Stimulated activated CD8-positive, alpha-beta memory T cell treated with anti-CD3 and anti-CD28 coated beads, Interleukin-15, amount 100 ng/mL, for 1 hour (primary cell): Measurements from ENCODE around the gene GIPC2.
"Not testable (repeated sequence)": the region's sequence is repeated elsewhere in the genome, so short reads cannot be mapped to it uniquely, and the experiment has no call there.

Experiments
- DNase-seq: peaks from one replicate; pipeline ENCODE4 v3.0.0-alpha.2; 2020; ENCODE audit warnings: low read depth

The GIPC2 gene

DNA sequence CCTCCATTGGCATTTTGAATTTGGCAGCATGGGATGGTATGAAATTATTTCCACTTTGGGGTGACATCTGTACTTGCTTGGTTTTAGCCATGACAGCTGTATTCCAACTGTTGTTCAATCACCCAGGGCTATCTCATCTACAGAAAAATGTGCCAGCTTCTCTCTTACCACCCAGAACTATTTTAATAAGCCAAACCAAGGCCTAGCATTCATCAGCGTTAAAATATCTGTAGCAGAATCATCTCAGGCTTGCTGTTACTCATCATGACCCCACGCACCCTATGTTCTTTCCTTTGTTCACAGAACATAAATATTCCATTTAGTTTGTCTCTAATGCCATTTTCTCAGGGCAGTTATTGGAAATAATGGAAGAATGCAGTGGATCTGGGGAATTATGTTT lies 49.8 kb downstream of the GIPC2 start:
- DNase-seq, result no peak

DNA sequence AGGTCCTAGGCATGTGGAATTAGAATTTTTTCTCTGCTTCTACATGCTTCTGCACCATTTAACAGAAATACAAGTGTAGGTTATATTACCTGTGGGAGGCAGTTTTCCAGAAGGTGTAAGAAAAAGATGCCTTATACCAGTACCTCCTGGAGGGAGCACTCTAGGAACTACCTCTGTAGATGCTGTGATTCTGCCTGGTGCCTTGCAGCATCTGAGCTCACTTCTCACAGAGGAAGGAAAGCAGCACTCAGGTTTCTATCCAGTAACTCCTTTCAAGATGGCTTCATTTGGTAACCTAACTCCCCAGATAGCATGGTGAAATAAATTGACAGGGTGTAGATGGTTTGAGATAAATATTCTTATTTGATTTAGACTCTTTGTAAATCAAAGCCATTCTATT lies 50.3 kb downstream of the GIPC2 start:
- no peak for DNase-seq

DNA sequence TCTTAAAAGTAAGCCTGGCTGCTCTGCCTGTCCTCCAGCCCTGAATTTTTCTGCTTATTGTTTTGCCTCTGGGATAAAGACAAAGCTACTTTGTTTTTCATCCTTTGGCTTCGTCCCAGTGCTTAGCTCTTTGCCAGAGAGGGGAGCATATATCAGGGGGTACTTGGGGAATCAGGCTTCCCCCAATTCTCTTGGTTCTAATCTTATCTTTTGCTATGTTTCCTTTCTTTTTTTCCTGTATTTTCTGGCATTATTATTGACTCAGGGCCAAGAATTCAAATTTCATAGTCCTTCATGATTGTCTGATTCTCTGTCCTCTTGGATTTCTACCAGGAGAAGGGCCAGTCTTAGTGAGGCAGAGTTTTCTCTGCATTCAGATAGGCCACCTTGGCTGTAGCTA lies 51.2 kb downstream of the GIPC2 start:
- DNase-seq, result no peak

DNA sequence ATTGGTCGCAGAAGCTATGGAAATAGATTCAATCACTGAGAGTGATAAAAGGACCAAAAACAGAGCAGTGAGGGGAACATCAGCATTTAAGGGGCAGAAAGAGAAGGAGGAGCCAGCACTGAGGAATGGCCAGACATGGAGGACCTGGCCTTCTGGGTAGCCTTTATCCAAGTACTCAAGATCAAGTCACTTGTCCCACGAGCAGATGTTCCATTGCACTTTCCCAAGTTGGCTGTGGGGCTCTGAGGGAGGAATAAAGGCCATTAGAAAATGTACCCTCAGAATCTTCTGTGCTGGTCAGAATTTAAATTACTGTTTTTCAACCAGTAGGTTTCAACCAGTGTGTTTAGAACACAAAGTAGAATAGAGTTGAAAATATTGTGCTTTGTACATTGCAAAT lies 55.3 kb downstream of the GIPC2 start:
- DNase-seq, result no peak

DNA sequence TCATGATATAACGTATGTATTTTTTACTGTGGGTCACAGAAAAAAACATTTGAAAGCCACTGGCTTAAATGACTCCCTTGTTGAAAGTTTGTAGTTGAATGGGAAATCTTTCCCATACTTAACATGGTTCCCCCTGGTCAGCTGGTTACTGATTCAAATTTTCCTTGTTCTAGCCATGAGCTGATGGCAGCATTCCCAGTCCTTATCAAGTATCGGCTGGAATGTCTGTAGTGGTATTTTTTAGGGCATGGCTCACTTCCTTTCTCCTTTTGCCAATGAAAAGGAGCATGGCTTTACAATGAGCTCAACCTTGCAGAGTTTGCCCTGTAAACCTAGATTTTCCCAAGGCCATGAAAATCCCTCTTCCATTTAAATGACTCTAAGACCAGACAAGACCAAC lies 55.7 kb downstream of the GIPC2 start:
- no peak for DNase-seq

DNA sequence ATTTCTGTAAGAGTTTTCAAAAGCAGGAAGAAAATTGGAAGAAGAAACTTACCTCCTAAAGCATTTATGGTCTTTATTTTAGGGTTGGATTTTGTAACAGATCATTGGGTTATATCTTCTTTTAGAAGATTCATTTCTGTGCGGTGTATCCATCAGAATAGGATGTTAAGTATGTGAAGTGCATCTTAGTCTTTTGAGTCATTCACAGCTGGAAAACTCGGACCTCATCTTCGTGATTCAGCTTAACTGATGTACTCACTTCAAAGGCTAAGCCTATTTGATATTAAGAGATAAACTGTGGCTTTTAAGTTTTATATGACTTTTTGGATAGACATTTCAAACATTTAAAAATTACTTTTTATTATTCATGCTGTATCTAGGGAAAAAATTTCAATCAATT lies 56.3 kb downstream of the GIPC2 start:
- no peak for DNase-seq

DNA sequence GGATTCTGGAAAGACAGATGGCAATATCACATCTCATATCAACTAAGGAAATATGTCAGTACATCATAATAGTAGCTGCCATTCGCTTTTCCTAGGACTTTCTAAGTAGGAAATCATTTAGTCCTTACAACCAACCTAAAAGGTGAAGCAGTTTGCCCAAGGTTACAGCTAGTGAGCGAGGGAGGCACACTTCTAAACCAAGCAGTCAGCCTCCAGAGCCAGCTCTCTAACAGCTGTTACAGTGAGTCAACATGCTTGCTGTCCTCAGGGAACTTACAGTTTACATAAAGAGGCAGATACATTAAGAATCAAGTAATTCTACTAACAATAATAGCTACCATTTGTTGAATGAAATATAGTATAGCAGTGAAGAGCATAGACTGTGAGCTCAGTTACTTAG lies 57.1 kb downstream of the GIPC2 start:
- DNase-seq, result no peak

DNA sequence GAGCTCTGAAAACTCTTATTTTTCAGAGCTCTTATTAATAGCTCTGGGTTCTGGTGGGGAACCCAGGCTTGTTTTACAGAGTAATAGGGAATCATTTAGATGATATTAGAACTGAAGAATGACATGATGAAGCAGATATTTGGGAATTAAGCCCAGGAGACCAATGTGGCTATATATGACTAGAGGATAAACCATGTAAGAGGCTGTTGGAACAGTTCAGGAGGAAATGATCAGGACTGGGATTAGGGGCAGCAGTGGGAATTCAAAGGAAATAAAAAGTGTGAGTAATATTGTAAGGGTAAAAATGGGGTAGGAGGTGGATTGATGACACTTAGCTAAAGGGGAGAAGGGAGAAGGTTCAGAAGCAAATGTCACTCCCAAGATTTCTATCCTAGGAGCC lies 58.6 kb downstream of the GIPC2 start:
- no peak for DNase-seq

DNA sequence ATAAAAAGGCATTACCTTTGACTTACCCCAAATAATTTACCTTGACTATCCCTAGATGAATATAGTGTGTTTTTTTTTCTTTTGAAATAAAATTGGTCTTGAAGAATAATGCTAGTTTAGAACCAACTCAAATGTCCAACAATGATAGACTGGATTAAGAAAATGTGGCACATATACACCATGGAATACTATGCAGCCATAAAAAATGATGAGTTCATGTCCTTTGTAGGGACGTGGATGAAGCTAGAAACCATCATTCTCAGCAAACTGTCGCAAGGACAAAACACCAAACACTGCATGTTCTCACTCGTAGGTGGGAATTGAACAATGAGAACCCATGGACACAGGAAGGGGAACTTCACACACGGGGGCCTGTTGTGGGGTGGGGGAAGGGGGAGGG lies 63.9 kb downstream of the GIPC2 start:
- DNase-seq, result not testable (repeated sequence)

DNA sequence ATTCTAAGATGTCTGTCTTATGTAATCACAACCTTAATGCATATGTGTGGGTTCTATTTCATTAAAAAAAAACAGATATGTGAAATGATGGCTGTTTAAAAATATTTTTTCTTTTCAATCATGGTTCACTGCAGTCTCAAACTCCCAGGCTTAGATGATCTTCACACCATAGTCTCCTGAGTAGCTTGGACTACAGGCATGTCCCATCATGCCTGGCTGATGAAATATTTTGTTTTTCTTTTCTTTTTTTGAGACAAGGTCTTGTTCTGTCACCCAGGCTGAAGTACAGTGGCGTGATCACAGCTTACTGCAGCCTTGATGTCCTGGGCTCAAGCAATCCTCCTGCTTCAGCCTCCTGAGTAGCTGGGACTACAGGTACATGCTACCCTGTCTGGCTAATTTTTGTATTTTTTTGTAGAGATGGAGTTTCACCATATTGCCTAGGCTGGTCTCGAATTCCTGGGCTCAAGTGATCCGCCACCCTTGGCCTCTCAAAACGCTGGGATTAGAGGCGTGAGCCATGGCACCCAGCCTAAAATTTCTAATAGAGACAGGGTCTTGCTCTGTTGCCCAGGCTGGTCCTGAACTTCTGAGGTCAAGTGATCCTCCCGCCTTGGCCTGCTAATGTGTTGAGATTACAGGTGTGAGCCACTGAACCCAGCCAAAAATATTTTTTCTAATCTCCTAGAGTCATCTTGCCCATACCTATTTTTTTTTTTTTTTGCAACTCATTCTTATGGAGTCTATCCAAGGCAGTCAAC lies 67.6 kb downstream of the GIPC2 start:
- no peak for DNase-seq

DNA sequence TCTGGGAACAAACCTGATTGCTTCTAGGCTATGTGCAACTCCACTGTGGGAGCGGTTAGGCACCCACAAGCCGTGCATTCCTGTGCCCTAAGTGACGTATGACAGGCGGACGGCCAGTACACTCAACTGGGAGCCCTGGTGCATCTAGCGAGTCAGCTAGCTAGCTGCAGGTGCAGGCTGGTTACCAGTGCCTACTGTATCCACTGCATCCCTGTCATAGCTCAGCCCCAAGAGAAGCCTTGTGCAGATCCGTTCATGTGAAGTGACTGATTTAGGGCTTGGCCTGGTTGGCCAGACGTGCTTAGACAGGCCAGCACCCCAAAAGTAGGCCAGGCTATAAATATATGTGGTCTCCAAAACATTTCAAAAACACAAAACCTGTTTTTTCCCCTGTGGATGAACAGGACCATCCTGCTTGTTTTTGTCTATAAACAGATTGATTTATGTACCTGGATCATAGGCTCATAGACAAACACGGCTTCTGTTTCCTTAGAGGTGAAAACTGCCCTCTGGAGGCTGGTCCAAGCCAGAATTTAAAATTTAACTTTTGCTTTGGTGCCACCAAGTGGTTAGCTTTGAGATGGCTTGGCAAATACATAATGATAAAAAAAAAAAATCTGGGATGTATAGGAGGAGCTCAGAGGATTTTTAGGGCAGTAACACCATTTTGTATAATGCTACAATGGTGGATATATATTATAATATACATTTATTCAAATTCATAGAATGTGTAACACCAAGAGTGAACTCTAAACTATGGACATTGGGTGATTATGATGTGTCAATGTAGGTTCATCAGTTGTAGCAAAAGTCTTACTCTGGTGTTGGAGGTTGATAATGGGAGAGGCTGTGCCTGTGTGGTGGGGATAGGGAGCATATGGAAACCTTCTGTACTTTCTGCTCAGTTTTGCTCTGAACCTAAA lies 68.5 kb downstream of the GIPC2 start:
- DNase-seq, result peak; percentile 26

DNA sequence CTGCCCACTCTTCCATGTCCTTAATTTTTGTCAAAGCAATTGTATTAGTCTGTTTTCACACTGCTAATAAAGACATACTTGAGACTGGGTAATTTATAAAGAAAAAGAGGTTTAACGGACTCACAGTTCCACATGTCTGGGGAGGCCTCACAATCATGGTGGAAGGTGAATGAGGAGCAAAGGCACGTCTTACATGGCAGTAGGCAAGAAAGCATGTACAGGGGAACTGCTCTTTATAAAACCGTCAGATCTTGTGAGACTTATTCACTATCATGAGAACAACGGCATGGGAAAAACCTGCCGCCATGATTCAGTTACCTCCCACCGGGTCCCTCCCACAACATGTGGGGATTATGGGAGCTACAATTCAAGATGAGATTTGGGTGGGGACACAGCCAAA lies 74.7 kb downstream of the GIPC2 start:
- not testable (repeated sequence) for DNase-seq

DNA sequence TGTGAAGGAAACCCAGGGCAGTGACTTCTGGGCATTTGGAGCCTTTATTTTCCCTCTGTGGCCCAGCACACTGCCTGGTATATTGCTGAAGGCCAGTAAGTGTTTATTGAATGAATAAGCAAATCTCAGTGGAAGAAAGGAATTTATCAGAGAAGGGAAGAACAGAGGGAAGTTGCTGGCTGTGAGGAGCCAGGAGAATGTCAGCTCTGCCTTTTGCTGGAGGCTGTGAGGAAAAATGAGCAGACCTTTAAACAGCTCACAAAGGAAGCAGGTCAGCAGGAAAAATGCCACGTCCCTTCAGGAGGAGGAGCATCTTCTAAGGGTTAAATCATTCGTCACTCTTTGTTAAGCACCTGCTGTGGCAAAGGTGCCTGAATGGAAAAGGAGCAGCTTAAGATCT lies 75.9 kb downstream of the GIPC2 start:
- no peak for DNase-seq

DNA sequence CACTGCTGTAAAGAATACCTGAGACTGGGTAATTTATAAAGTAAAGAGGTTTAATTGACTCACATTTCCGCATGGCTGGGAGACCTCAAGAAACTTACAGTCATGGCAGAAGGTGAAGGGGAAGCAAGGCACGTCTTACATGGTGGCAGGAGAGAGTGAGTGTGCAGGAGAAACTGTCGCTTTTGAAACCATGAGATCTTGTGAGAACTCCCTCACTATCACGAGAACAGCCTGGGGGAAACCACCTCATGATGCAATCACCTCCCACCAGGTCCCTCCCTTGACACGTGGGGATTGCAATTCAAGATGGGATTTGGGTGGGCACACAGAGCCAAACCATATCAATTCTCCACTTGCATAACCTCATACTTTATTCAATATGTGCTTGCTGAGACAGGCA lies 76.6 kb downstream of the GIPC2 start:
- DNase-seq, result no peak

DNA sequence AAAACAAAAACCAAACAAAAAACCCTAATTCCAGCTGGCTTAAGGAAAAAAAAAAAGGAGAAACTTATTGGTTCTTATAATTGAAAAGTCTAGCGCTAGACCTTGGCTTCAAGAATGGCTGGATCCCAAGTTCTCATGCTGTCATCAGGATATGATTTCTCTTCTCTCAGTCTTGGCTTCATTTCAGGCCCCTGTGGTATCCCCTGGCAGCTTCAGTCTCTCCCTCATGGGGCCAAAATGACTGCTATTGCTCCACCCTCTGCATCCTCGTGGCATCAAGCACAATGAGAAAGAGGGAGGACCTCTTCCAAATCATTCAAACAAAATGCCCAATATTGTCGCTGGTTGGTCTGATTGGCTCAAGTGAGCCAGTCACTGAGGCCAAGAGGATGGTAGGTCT lies 80.7 kb downstream of the GIPC2 start:
- no peak for DNase-seq

DNA sequence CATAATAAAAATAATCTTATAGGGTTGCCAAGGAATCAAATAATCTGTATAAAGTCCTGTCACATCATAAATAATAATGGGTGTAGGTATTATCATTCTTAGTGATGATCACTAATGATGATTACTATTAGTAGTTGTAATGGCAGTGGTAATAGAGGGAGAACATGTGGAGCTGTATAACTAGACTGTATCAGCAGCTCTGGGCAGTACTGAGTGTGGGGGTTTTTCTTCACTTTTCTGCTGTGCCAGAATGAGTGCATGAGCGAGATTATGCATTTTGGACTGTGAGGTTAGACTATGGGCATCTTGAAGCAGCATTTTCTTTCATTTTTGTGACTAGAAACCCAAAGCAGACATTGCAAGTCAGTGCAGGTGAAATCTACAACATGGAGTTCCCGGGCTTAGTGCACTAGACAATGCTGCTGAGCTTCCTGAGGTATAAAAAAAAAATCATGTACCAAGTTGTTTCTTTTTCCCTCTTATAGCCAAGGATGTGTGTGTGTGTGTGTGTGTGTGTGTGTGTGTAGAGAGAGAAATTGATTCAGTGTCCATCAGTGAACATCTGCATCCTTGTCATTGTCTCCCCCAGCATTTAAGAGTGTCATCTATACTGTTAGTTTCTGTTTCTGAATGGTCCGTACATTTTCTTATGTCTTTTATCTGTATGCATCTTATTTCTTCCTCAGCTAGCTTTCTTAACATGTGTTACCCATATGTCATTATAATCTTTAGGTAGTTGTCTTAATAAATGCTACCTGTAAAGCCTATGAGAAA lies 86.6 kb downstream of the GIPC2 start:
- no peak for DNase-seq

DNA sequence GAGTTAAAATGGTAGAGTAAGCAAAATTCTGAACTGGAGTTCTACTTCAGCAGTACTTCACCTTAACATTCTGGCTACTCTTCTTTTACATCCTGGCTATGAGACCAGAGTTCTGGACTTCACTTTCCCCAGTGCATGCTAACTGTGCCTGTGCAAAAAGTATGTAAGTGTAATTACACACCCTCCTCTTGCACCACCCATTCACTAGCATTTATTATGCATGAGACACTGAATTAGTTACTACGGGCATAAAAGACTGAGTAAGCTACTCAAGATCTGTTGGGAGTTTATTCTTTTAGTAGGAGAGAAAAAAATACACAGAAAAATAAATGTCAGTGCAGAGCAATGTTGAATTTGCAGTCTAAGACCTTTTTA lies 87.2 kb downstream of the GIPC2 start:
- DNase-seq, result no peak

DNA sequence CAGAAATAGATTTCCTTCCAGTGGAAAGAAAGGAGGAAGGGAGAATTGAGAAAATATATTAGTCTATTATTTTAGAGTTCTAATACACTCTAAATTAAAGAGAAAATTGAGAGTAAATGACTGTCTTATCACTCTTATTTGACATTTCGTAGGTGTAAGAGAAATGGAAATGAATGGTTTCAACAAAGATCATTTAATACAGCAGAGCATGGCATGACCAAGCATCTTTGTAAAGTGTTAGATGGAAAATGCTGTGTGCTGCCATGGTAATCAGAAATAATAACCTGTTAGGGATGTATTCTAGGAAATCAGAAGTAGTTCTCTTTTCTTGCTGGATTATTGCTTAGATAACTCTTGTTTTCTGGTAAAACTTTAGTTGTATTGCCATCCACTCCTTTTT lies 90.9 kb downstream of the GIPC2 start:
- no peak for DNase-seq

DNA sequence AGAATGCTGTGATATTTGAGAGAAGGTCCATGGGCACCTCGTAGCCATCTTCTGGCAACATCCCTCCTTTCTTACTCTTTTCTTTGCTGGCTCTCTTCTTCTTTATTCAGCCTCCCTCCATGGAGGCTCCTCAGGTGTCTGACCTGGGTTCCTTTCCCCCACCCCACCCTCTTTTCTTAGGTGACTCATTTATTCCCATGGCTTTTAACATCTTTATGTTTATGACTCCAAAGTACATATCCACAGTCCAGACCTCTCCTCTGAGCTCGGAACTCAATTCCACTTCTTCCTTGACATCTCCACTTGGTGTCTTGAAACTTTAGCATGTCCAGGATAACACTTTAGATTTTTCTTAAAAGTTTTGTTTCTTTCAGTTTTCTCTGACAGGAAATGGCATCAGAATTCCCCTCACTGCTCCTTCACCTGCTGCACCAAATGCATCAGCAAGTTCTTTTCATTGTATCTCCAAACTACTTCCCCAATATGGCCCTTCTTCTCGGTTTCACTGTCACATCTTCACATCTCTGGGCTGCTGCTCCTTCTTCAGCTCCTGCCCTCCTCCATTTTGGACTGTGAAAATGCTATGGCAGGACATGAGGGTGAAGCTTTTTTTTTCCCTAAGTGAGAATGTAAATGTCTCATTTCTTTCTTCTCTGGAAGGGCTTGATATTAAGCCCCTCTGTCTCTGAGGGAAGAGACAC lies 95.9 kb downstream of the GIPC2 start:
- no peak for DNase-seq

DNA sequence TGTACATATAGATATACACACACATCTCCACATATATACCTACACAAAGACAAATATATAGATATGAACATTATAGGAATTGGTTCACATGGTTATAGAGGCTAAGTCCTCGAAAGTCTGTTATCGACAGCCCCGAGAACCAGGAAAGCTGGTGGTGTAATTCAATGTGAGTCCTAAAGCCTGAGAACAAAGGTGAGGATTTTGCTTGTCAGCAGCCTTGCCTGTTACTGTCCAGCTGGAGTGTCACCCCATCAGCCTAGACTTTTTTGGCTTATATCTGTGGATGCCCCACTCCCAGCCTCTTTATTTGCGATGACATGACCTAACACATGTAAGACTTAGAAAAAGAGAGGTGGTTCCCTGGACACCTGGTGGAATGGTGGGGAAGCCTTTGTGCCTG lies 97.0 kb downstream of the GIPC2 start:
- no peak for DNase-seq

DNA sequence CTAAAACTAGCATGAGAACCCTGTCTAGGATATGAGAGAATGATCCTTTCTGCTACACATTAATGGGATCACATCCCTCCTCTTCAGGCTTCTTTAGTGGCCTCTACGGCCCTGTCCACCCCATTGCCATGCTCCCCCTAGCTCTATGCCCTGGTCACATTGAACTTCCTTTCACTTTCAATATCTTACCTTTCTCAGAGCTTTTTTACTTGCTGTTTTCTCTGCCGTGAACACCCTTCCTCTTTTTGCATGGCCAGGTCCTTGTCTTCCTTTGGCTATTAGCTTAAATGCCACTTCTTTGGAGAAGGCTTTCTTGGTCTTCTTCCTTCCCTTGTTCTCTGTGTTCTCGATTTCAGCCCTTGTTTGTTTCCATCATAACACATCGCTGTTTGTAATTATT lies 97.4 kb downstream of the GIPC2 start:
- DNase-seq, result no peak

DNA sequence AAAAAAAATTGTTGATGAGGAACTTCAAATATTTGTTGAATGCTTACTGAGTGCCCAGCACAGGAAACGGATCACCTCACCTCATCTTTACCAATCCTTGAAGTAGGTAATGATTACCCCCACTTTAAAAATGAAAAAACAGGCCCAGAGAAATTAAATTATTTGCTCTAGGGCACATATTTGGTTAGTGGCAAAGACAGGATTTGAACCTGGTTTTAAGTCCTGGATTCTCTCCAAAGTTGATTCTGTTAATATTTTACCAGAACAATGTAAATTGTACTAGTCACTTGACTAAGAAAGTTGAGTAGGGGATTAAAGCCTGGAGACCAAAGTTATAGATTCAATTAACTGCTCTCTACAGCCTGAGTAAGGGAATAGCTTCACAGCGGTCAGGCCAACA lies 97.9 kb downstream of the GIPC2 start:
- DNase-seq, result no peak
